ENCODE measurements around the gene SLC49A3. TPM values are rescaled to one million over a fixed set of nuclear protein-coding genes. Genes with fewer than 3 reads are reported as not detected.

Gene SLC49A3
- total and polyA plus RNA-seq, 12 donors: 1.4 to 24.5 (median 7.3) TPM

- no peak for TF ChIP-seq POLR2A (IDR thresholded peaks at IDR 0.05)
- no peak for TF ChIP-seq CTCF (IDR thresholded peaks at IDR 0.05)
- Histone ChIP-seq H3K27ac (peak overlapping the region in 4 of 5 donors; percentile 76 to 95 (median 88)), H3K9me3 (replicated peaks in 1 of 3) (no peaks in the 10 kb centered on the region), H3K36me3 (replicated peaks in 1 of 2) (no peaks in the 10 kb centered on the region), H3K27me3 (no peaks in the 10 kb centered on the region), H3K4me1 (replicated peaks in 1 of 2) (peaks cover 60 to 70% of the 10 kb centered on the region in 2 donors), H3K4me3 (no peak overlapping the region)
- intact Hi-C loops (cut with DNase I): no loop called here
- 79 to 93% (median 87%) methylated on average over 33 to 61 of the region's 61 CpGs for WGBS, 4 donors
- DNase-seq: peak in 1 of 7 donors; percentile 35
Observed at GRCh38 chr4:722851-723360, 34.0 kb upstream of the SLC49A3 start.

GRCh38 chr4:722169-722725 lies 33.3 kb upstream of the SLC49A3 start:
- TF ChIP-seq CTCF (IDR thresholded peaks at IDR 0.05) (no peak), POLR2A (IDR thresholded peaks at IDR 0.05) (no peak)
- Histone ChIP-seq H3K27ac (peak overlapping the region in 3 of 5 donors; percentile 83 to 90 (median 85)), H3K27me3 (no peaks in the 10 kb centered on the region), H3K4me1 (replicated peaks in 1 of 2) (peaks cover 54 to 69% of the 10 kb centered on the region in 2 donors), H3K36me3 (replicated peaks in 1 of 2) (no peaks in the 10 kb centered on the region), H3K9me3 (replicated peaks in 1 of 3) (no peaks in the 10 kb centered on the region), H3K4me3 (no peak overlapping the region)
- intact Hi-C loops (cut with DNase I): no loop called here
- peak in 1 of 7 donors; percentile 29 for DNase-seq
- WGBS, 4 donors: 90 to 93% (median 92%) methylated on average over 41 to 47 of the region's 47 CpGs

- Histone ChIP-seq H3K27ac (peak overlapping the region in 4 of 5 donors; percentile 65 to 90 (median 84)), H3K9me3 (replicated peaks in 1 of 3) (no peaks in the 10 kb centered on the region), H3K36me3 (replicated peaks in 1 of 2) (no peaks in the 10 kb centered on the region), H3K27me3 (no peaks in the 10 kb centered on the region), H3K4me3 (no peak overlapping the region), H3K4me1 (replicated peaks in 1 of 2) (peaks cover 47 to 63% of the 10 kb centered on the region in 2 donors)
- intact Hi-C loops (cut with DNase I): no loop called here
- peak; percentile 65 to 86 (median 82) for DNase-seq
- WGBS, 4 donors: 48 to 62% (median 52%) methylated on average over 28 to 31 of the region's 31 CpGs
- TF ChIP-seq POLR2A (IDR thresholded peaks at IDR 0.05): no peak
- TF ChIP-seq CTCF (IDR thresholded peaks at IDR 0.05): no peak
Observed at GRCh38 chr4:721261-722168, 32.6 kb upstream of the SLC49A3 start.

Measured in adrenal gland (tissue), 12 donors.